ENCODE data around the gene SCUBE1. TPM values are rescaled to one million over a fixed set of nuclear protein-coding genes. Genes with fewer than 3 reads are reported as not detected.

SCUBE1 gene
- total and polyA plus RNA-seq, 2 of the 8 experiments (the other 6 are each of a cell fraction or from before 2014, with no cell fraction given) = 2.3 to 4.9 TPM

DNA sequence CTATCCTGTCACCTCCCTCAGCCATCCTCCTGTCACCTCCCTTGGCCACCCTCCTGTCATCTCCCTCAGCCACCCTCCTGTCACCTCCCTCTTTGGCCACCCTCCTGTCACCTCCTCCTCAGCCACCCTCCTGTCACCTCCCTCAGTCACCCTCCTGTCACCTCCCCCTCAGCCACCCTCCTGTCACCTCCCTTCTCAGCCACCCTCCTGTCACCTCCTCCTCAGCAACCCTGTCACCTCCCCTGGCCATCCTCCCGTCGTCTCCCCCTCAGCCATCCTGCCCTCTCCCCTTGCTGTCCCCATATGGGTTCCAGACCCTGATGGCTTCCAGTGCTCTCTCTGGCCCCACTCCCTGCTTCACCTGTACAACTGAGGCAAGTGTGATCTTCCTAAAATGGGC, 61.8 kb downstream of the SCUBE1 start (continued):
- TF ChIP-seq, protein P1, sequence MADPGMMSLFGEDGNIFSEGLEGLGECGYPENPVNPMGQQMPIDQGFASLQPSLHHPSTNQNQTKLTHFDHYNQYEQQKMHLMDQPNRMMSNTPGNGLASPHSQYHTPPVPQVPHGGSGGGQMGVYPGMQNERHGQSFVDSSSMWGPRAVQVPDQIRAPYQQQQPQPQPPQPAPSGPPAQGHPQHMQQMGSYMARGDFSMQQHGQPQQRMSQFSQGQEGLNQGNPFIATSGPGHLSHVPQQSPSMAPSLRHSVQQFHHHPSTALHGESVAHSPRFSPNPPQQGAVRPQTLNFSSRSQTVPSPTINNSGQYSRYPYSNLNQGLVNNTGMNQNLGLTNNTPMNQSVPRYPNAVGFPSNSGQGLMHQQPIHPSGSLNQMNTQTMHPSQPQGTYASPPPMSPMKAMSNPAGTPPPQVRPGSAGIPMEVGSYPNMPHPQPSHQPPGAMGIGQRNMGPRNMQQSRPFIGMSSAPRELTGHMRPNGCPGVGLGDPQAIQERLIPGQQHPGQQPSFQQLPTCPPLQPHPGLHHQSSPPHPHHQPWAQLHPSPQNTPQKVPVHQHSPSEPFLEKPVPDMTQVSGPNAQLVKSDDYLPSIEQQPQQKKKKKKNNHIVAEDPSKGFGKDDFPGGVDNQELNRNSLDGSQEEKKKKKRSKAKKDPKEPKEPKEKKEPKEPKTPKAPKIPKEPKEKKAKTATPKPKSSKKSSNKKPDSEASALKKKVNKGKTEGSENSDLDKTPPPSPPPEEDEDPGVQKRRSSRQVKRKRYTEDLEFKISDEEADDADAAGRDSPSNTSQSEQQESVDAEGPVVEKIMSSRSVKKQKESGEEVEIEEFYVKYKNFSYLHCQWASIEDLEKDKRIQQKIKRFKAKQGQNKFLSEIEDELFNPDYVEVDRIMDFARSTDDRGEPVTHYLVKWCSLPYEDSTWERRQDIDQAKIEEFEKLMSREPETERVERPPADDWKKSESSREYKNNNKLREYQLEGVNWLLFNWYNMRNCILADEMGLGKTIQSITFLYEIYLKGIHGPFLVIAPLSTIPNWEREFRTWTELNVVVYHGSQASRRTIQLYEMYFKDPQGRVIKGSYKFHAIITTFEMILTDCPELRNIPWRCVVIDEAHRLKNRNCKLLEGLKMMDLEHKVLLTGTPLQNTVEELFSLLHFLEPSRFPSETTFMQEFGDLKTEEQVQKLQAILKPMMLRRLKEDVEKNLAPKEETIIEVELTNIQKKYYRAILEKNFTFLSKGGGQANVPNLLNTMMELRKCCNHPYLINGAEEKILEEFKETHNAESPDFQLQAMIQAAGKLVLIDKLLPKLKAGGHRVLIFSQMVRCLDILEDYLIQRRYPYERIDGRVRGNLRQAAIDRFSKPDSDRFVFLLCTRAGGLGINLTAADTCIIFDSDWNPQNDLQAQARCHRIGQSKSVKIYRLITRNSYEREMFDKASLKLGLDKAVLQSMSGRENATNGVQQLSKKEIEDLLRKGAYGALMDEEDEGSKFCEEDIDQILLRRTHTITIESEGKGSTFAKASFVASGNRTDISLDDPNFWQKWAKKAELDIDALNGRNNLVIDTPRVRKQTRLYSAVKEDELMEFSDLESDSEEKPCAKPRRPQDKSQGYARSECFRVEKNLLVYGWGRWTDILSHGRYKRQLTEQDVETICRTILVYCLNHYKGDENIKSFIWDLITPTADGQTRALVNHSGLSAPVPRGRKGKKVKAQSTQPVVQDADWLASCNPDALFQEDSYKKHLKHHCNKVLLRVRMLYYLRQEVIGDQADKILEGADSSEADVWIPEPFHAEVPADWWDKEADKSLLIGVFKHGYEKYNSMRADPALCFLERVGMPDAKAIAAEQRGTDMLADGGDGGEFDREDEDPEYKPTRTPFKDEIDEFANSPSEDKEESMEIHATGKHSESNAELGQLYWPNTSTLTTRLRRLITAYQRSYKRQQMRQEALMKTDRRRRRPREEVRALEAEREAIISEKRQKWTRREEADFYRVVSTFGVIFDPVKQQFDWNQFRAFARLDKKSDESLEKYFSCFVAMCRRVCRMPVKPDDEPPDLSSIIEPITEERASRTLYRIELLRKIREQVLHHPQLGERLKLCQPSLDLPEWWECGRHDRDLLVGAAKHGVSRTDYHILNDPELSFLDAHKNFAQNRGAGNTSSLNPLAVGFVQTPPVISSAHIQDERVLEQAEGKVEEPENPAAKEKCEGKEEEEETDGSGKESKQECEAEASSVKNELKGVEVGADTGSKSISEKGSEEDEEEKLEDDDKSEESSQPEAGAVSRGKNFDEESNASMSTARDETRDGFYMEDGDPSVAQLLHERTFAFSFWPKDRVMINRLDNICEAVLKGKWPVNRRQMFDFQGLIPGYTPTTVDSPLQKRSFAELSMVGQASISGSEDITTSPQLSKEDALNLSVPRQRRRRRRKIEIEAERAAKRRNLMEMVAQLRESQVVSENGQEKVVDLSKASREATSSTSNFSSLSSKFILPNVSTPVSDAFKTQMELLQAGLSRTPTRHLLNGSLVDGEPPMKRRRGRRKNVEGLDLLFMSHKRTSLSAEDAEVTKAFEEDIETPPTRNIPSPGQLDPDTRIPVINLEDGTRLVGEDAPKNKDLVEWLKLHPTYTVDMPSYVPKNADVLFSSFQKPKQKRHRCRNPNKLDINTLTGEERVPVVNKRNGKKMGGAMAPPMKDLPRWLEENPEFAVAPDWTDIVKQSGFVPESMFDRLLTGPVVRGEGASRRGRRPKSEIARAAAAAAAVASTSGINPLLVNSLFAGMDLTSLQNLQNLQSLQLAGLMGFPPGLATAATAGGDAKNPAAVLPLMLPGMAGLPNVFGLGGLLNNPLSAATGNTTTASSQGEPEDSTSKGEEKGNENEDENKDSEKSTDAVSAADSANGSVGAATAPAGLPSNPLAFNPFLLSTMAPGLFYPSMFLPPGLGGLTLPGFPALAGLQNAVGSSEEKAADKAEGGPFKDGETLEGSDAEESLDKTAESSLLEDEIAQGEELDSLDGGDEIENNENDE (IDR thresholded peaks at IDR 0.05; ENCODE audit: insufficient replicate concordance, low read length) = no peak
- TF ChIP-seq CHD1 (IDR thresholded peaks at IDR 0.05; ENCODE audit: low read depth, low read length) (no peak), CBX5 (IDR thresholded peaks at IDR 0.05; ENCODE audit: low read depth, low read length) (no peak), RAD21 (IDR thresholded peaks at IDR 0.05 in 1 of 2, conservative IDR thresholded peaks at IDR 0.05 in 1 of 2; ENCODE audit: low read depth in 2 of 2, low read length in 2 of 2) (no peak), YY1 (IDR thresholded peaks at IDR 0.05; ENCODE audit: low read depth, low read length) (no peak), RFX5 (IDR thresholded peaks at IDR 0.05; ENCODE audit: borderline replicate concordance, low read depth, low read length) (no peak), RBBP5 (IDR thresholded peaks at IDR 0.05; ENCODE audit: borderline replicate concordance, low read depth, low read length) (no peak), HDAC6 (IDR thresholded peaks at IDR 0.05; ENCODE audit: low read depth, low read length) (no peak), TCF12 (IDR thresholded peaks at IDR 0.05; ENCODE audit: low read depth, low read length) (no peak), CTBP2 (IDR thresholded peaks at IDR 0.05; ENCODE audit: borderline replicate concordance, insufficient read depth, insufficient read length, low read length) (no peak), CHD2 (IDR thresholded peaks at IDR 0.05; ENCODE audit: low read length) (no peak), EP300 (IDR thresholded peaks at IDR 0.05; ENCODE audit: borderline replicate concordance in 1 of 2, low read depth in 2 of 2, low read length in 2 of 2) (no peak)
